Liver (tissue), 9 donors: Measurements from ENCODE around the gene NOCT. TPM values are rescaled to one million over a fixed set of nuclear protein-coding genes. Genes with fewer than 3 reads are reported as not detected.
A peak's percentile ranks its signal among the peaks of the same experiment; 100 is the strongest.

Source experiments
- DNase-seq: peaks from one replicate; pipeline ENCODE4 v3.0.0-alpha.2; 2017; ENCODE audit warnings: low spot score
- H3K27ac ChIP-seq, 2 donors: one replicate each; pipeline ENCODE4 v1.7.0; 2013; ENCODE audit warnings: inconsistent platforms in 2 of 2, low read length in 2 of 2, control low read depth in 1 of 2, low read depth in 1 of 2, mild to moderate bottlenecking in 1 of 2
- H3K27me3 ChIP-seq, 4 donors: one replicate each; pipeline versions ENCODE4 v1.6.1 to v1.7.0; 2013; ENCODE audit warnings: low read length in 3 of 4, inconsistent platforms in 1 of 4, mild to moderate bottlenecking in 1 of 4, moderate library complexity in 1 of 4; ENCODE audit not compliant: control insufficient read depth in 4 of 4, insufficient read depth in 4 of 4
- H3K36me3 ChIP-seq, 4 donors: one replicate each; pipeline versions ENCODE4 v1.6.1 to v1.7.0; 2013; ENCODE audit warnings: low read length in 3 of 4, mild to moderate bottlenecking in 3 of 4, low read depth in 1 of 4, moderate library complexity in 1 of 4; ENCODE audit not compliant: control insufficient read depth in 4 of 4, insufficient read depth in 3 of 4
- H3K4me1 ChIP-seq, 4 donors: one replicate each; pipeline versions ENCODE4 v1.6.1 to v1.7.0; 2013; ENCODE audit warnings: low read length in 3 of 4, mild to moderate bottlenecking in 3 of 4, moderate library complexity in 1 of 4; ENCODE audit not compliant: control insufficient read depth in 4 of 4, insufficient read depth in 4 of 4
- H3K4me3 ChIP-seq, 3 donors: one replicate each; pipeline versions ENCODE4 v1.6.1 to v1.7.0; 2013; ENCODE audit warnings: low read length in 3 of 3, control low read depth in 1 of 3, low read depth in 1 of 3, mild to moderate bottlenecking in 1 of 3
- H3K9ac ChIP-seq, 2 donors: one replicate each; pipeline ENCODE4 v1.7.0; 2013; ENCODE audit warnings: low read length in 2 of 2, mild to moderate bottlenecking in 2 of 2, moderate library complexity in 2 of 2, control low read depth in 1 of 2, low read depth in 1 of 2
- H3K9me3 ChIP-seq, 4 donors: one replicate each; pipeline versions ENCODE4 v1.6.1 to v1.7.0; 2013; ENCODE audit warnings: low read length in 3 of 4; ENCODE audit not compliant: control insufficient read depth in 4 of 4
- ATF3 ChIP-seq: IDR thresholded peaks from 2 replicates; pipeline ENCODE4 v1.6.1; 2016; ENCODE audit warnings: antibody characterized with exemption
- CTCF ChIP-seq: fragments of 150-350 bp; IDR thresholded peaks from 2 replicates; pipeline ENCODE4 v1.5.1; 2017; ENCODE audit warnings: improper control_type of control experiment, low read depth, low read length; ENCODE audit not compliant: missing input control
- EGR1 ChIP-seq, 2 donors: IDR thresholded peaks; 2 replicates each; pipeline ENCODE4 v1.6.1; 2016 to 2018; ENCODE audit warnings: antibody characterized with exemption in 2 of 2, low read depth in 2 of 2
- FOXA2 ChIP-seq: IDR thresholded peaks from 2 replicates; pipeline ENCODE4 v1.6.1; 2016; ENCODE audit warnings: antibody characterized with exemption
- GABPA ChIP-seq, 2 donors: IDR thresholded peaks in 1 of 2; conservative IDR thresholded peaks in 1 of 2; 2 replicates each; pipeline ENCODE4 v1.6.1; 2016; ENCODE audit warnings: antibody characterized with exemption in 2 of 2, mild to moderate bottlenecking in 1 of 2, moderate library complexity in 1 of 2
- HNF4A ChIP-seq, 2 donors: conservative IDR thresholded peaks; 2 replicates each; pipeline ENCODE4 v1.6.1; 2016; ENCODE audit warnings: antibody characterized with exemption in 2 of 2, mild to moderate bottlenecking in 2 of 2
- HNF4G ChIP-seq: IDR thresholded peaks from 2 replicates; pipeline ENCODE4 v1.6.1; 2016; ENCODE audit warnings: antibody characterized with exemption
- JUND ChIP-seq, 2 donors: IDR thresholded peaks; 2 replicates each; pipeline ENCODE4 v1.6.1; 2016; ENCODE audit warnings: antibody characterized with exemption in 2 of 2
- MAX ChIP-seq: IDR thresholded peaks from 2 replicates; pipeline ENCODE4 v1.6.1; 2016; ENCODE audit warnings: antibody characterized with exemption
- NR2F2 ChIP-seq: IDR thresholded peaks from 2 replicates; pipeline ENCODE4 v1.6.1; 2016; ENCODE audit warnings: antibody characterized with exemption
- RAD21 ChIP-seq, 2 donors: IDR thresholded peaks; 2 replicates each; pipeline ENCODE4 v1.6.1; 2016; ENCODE audit warnings: antibody characterized with exemption in 2 of 2, mild to moderate bottlenecking in 2 of 2
- RXRA ChIP-seq, 2 donors: IDR thresholded peaks; 2 replicates each; pipeline ENCODE4 v1.6.1; 2017 to 2018; ENCODE audit warnings: antibody characterized with exemption in 2 of 2, mild to moderate bottlenecking in 1 of 2
- SP1 ChIP-seq: IDR thresholded peaks from 2 replicates; pipeline ENCODE4 v1.6.1; 2018; ENCODE audit warnings: antibody characterized with exemption, mild to moderate bottlenecking
- TAF1 ChIP-seq: conservative IDR thresholded peaks from 2 replicates; pipeline ENCODE4 v1.6.1; 2016; ENCODE audit warnings: antibody characterized with exemption, mild to moderate bottlenecking
- YY1 ChIP-seq: IDR thresholded peaks from 2 replicates; pipeline ENCODE4 v1.6.1; 2016; ENCODE audit warnings: antibody characterized with exemption, mild to moderate bottlenecking
- ZBTB33 ChIP-seq: IDR thresholded peaks from 2 replicates; pipeline ENCODE4 v1.6.1; 2016; ENCODE audit warnings: antibody characterized with exemption
- WGBS: extraction: QIAGEN DNeasy Blood & Tissue Kit; methylation state at CpG from one replicate; pipeline ENCODE4 v1.1.7; 2013; 5-methylcytosine and 5-hydroxymethylcytosine counted together
- polyA plus RNA-seq, 2 donors: library from polyadenylated mRNA; stranded (reverse) in 1 of 2; unstranded in 1 of 2; fragments of 200-250 nt in 1 of 2; fragments of >200 nt in 1 of 2; fragmentation: Nextera tagmentation in 1 of 2; extraction: Ambion mirVana in 1 of 2; gene quantifications; one replicate each; pipeline versions ENCODE4 v1.2.1 to v1.2.3, GENCODE V29; 2013 to 2015
- total RNA-seq, 2 donors: library from RNA; depleted of rRNA; stranded (reverse); fragments of >200 nt; gene quantifications; one replicate each; pipeline ENCODE4 v1.2.3, GENCODE V29; 2014
- donor health status: healthy.
- donor health status: healthy.
- donor health status: healthy.
- donor health status: healthy.
- donor health status: healthy.

The NOCT gene
- total and polyA plus RNA-seq, 4 donors, result 2.8 to 11.9 (median 4.3) TPM

- Histone ChIP-seq H3K9me3 (no peaks in the 10 kb centered on the region), H3K36me3 (no peaks in the 10 kb centered on the region), H3K27me3 (no peaks in the 10 kb centered on the region), H3K9ac (no peak overlapping the region), H3K27ac (no peak overlapping the region), H3K4me1 (peaks cover 0 to 3% (median 1%) of the 10 kb centered on the region in 4 donors), H3K4me3 (no peak overlapping the region)
- TF ChIP-seq MAX (no peak), NR2F2 (no peak), GABPA (IDR thresholded peaks at IDR 0.05 in 1 of 2, conservative IDR thresholded peaks at IDR 0.05 in 1 of 2) (no peak), JUND (IDR thresholded peaks at IDR 0.05) (no peak), ATF3 (no peak), YY1 (no peak), FOXA2 (no peak), TAF1 (no peak), ZBTB33 (no peak), HNF4G (no peak), CTCF (no peak), EGR1 (IDR thresholded peaks at IDR 0.05; ENCODE audit: low read depth in 2 of 2) (no peak), RXRA (IDR thresholded peaks at IDR 0.05) (no peak)
- no peak for DNase-seq
Observed at GRCh38 chr4:138976526-138976925, 39.1 kb upstream of the NOCT start.

GRCh38 chr4:138977524-138977923 is 38.1 kb upstream of the NOCT start:
- Histone ChIP-seq H3K27ac (peak overlapping the region in 1 of 2 donors; percentile 31), H3K9me3 (no peaks in the 10 kb centered on the region), H3K4me1 (peaks cover 0 to 6% (median 4%) of the 10 kb centered on the region in 4 donors), H3K9ac (no peak overlapping the region), H3K36me3 (no peaks in the 10 kb centered on the region), H3K27me3 (no peaks in the 10 kb centered on the region), H3K4me3 (no peak overlapping the region)
- 53% methylated on average over 6 of the region's 6 CpGs for WGBS
- TF ChIP-seq HNF4A (conservative IDR thresholded peaks at IDR 0.05), result no peak
- peak; percentile 31 for TF ChIP-seq SP1
- peak; percentile 95 for TF ChIP-seq NR2F2
- no peak for DNase-seq

- Histone ChIP-seq H3K36me3 (no peaks in the 10 kb centered on the region), H3K9ac (no peak overlapping the region), H3K4me1 (peaks cover 0 to 6% (median 4%) of the 10 kb centered on the region in 4 donors), H3K27me3 (no peaks in the 10 kb centered on the region), H3K27ac (no peak overlapping the region), H3K9me3 (no peaks in the 10 kb centered on the region), H3K4me3 (no peak overlapping the region)
- TF ChIP-seq ATF3 (no peak), RAD21 (IDR thresholded peaks at IDR 0.05) (no peak), EGR1 (IDR thresholded peaks at IDR 0.05; ENCODE audit: low read depth in 2 of 2) (no peak), RXRA (IDR thresholded peaks at IDR 0.05) (no peak)
- WGBS, result 89% methylated on average over 5 of the region's 5 CpGs
- DNase-seq, result no peak
Observed at GRCh38 chr4:138978028-138978585, 37.5 kb upstream of the NOCT start.
